ENCODE data around the gene NRP1. TPM values are rescaled to one million over a fixed set of nuclear protein-coding genes. Genes with fewer than 3 reads are reported as not detected.

Gene NRP1
- total and polyA plus RNA-seq, 2 donors (not counting 3 experiments of a cell fraction or from before 2014, with no cell fraction given): 122 to 306 TPM

DNA sequence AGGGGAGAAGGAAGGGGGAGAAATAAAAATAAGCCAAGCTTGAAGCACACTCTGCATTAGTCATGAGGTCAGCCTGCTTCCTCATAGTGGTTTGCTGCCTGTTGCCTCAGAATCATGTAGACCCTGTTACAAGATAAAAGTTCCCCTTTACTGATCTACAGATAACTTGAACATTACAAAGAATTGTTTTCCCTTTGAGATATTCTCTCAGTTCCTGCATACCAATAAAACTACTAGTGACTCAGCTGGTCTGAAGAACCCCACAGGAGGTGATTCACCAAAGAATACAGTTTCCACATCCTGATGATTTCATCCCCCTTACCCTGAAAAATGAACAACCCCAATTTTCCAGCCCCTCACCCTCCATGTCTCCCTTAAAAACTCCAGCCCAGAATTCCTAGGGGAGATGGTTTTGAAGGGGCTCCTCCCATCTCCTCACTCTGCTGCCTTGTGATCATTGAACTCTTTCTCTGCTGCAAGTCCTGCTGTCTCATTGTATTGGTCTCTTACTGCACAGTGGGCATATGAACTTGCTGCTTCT is 31.5 kb upstream of the NRP1 start:
- peak; percentile 94 for FAIRE-seq
- TF ChIP-seq JUN (IDR thresholded peaks at IDR 0.05; ENCODE audit: borderline replicate concordance, insufficient read depth, insufficient read length, low read depth) (peak; percentile 95), FOS (IDR thresholded peaks at IDR 0.05; ENCODE audit: borderline replicate concordance, insufficient read depth, low read length) (peak; percentile 99), MAX (IDR thresholded peaks at IDR 0.05; ENCODE audit: insufficient read depth, insufficient read length) (no peak), POLR2A (IDR thresholded peaks at IDR 0.05; ENCODE audit: low read depth, low read length) (peak; percentile 40), EZH2 (IDR thresholded peaks at IDR 0.05; ENCODE audit: borderline replicate concordance, low read depth, low read length, severe bottlenecking) (no peak), MYC (IDR thresholded peaks at IDR 0.05; ENCODE audit: low read depth, low read length) (peak; percentile 54), POLR2AphosphoS5 (IDR thresholded peaks at IDR 0.05; ENCODE audit: insufficient read depth, low read depth, low read length) (peak; percentile 93), GATA2 (IDR thresholded peaks at IDR 0.05; ENCODE audit: insufficient read depth, insufficient read length, low read depth, low read length) (peak; percentile 100)
- TF ChIP-seq, protein P1, sequence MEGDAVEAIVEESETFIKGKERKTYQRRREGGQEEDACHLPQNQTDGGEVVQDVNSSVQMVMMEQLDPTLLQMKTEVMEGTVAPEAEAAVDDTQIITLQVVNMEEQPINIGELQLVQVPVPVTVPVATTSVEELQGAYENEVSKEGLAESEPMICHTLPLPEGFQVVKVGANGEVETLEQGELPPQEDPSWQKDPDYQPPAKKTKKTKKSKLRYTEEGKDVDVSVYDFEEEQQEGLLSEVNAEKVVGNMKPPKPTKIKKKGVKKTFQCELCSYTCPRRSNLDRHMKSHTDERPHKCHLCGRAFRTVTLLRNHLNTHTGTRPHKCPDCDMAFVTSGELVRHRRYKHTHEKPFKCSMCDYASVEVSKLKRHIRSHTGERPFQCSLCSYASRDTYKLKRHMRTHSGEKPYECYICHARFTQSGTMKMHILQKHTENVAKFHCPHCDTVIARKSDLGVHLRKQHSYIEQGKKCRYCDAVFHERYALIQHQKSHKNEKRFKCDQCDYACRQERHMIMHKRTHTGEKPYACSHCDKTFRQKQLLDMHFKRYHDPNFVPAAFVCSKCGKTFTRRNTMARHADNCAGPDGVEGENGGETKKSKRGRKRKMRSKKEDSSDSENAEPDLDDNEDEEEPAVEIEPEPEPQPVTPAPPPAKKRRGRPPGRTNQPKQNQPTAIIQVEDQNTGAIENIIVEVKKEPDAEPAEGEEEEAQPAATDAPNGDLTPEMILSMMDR (IDR thresholded peaks at IDR 0.05; ENCODE audit: extremely low read depth in 1 of 2, insufficient read depth in 1 of 2, low read depth in 1 of 2, low read length in 2 of 2): no peak
- Histone ChIP-seq H4K20me1 (replicated peaks; ENCODE audit: control insufficient read depth, extremely low read depth, insufficient read depth, low read length) (no peaks in the 10 kb centered on the region), H3K9me1 (replicated peaks; ENCODE audit: control insufficient read depth, extremely low read depth, insufficient read depth, low read length) (no peaks in the 10 kb centered on the region), H3K4me1 (ENCODE audit: control insufficient read depth, extremely low read depth, insufficient read depth, low read length) (peaks cover 37% of the 10 kb centered on the region), H3K27ac (ENCODE audit: insufficient read depth, low read depth, low read length) (peak overlapping the region; percentile 92), H3K79me2 (ENCODE audit: control insufficient read depth, insufficient read depth, low read length) (no peaks in the 10 kb centered on the region), H3K4me3 (replicated peaks in 1 of 3; ENCODE audit: insufficient read depth in 1 of 3, low read depth in 1 of 3, low read length in 3 of 3) (no peak overlapping the region), H2AFZ (ENCODE audit: low read depth, low read length) (peak overlapping the region; percentile 18), H3K9ac (replicated peaks; ENCODE audit: extremely low read depth, insufficient read depth, low read length) (peak overlapping the region; percentile 48), H3K9me3 (replicated peaks; ENCODE audit: control insufficient read depth, insufficient read depth, low read length) (peaks cover 5% of the 10 kb centered on the region), H3K27me3 (ENCODE audit: control insufficient read depth in 2 of 2, insufficient read depth in 2 of 2, low read length in 2 of 2) (no peaks in the 10 kb centered on the region), H3K4me2 (ENCODE audit: insufficient read depth, low read length) (peak overlapping the region; percentile 52), H3K36me3 (ENCODE audit: control insufficient read depth in 2 of 2, extremely low read depth in 1 of 2, insufficient read depth in 2 of 2, low read length in 2 of 2) (no peaks in the 10 kb centered on the region)
- ChIA-PET POLR2A (no interaction called here), CTCF (interaction anchor here (1.0 to 1.5 kb wide), 3 partner anchors 10 to 33 kb away, joined by 3 to 4 read pairs (median 3); no protein-coding TSS in a partner anchor)
- dilution Hi-C loops (cut with MboI; ENCODE audit: extremely low pct_ligation_motif_present, low sequenced_read_pairs) (no loop called here), intact Hi-C loops (cut with micrococcal nuclease) (loop anchor here (1.0 to 10.0 kb wide), 3 partner anchors 29 to 1221 kb away; no protein-coding TSS in a partner anchor)
- no TSS peak for BruUV-seq (replicated peaks)
- DNase-seq (ENCODE audit: low read depth, low spot score): peak; percentile 90

Data from endothelial cell of umbilical vein (primary cell).